Measurements from ENCODE around the gene ALK. TPM values are rescaled to one million over a fixed set of nuclear protein-coding genes. Genes with fewer than 3 reads are reported as not detected.

The ALK gene
- polyA plus RNA-seq, 3 donors: not detected

GRCh38 chr2:29278966-29279365 lies 642.4 kb downstream of the ALK start:
- peaks cover 0 to 6% (median 0%) of the 10 kb centered on the region in 7 donors for H3K9me3 Mint-ChIP-seq

GRCh38 chr2:29276151-29276550 lies 645.2 kb downstream of the ALK start:
- peaks cover 2 to 10% (median 4%) of the 10 kb centered on the region in 3 donors for H3K27me3 Mint-ChIP-seq (ENCODE audit: low read depth in 3 of 3)
- Histone ChIP-seq H2AFZ (ENCODE audit: insufficient read depth, low read depth, low read length, poor library complexity, severe bottlenecking) (no peak overlapping the region), H3K9me3 (replicated peaks in 1 of 2; ENCODE audit: control insufficient read depth in 1 of 2, insufficient read depth in 1 of 2, low read length in 2 of 2) (no peaks in the 10 kb centered on the region), H3K27ac (ENCODE audit: low read depth in 1 of 2, low read length in 2 of 2) (no peak overlapping the region), H3K36me3 (replicated peaks in 1 of 2; ENCODE audit: control insufficient read depth in 1 of 2, insufficient read depth in 2 of 2, low read length in 2 of 2) (no peaks in the 10 kb centered on the region), H4K20me1 (ENCODE audit: insufficient read depth, low read length) (no peaks in the 10 kb centered on the region), H3K9ac (ENCODE audit: insufficient read depth, low read length, poor library complexity, severe bottlenecking) (no peak overlapping the region), H3K4me2 (replicated peaks; ENCODE audit: extremely low read depth, low read length, poor library complexity, severe bottlenecking) (no peak overlapping the region), H3K27me3 (ENCODE audit: control insufficient read depth in 2 of 2, insufficient read depth in 2 of 2, low read length in 2 of 2) (no peaks in the 10 kb centered on the region), H3K4me1 (ENCODE audit: control insufficient read depth in 1 of 2, insufficient read depth in 2 of 2, low read length in 2 of 2) (no peaks in the 10 kb centered on the region), H3K4me3 (replicated peaks in 1 of 3; ENCODE audit: low read depth in 2 of 3, low read length in 3 of 3) (no peak overlapping the region), H3K79me2 (ENCODE audit: insufficient read depth, low read length) (no peaks in the 10 kb centered on the region)
- no peaks in the 10 kb centered on the region for H3K36me3 Mint-ChIP-seq
- no peak for TF ChIP-seq CTCF (IDR thresholded peaks at IDR 0.05)
- intact Hi-C loops (cut with micrococcal nuclease): no loop called here
- 63% methylated on average over 2 of the region's 3 CpGs for WGBS (ENCODE audit: insufficient coverage)
- H3K27ac Mint-ChIP-seq: no peak overlapping the region
- DNase-seq: no peak
- H3K4me1 Mint-ChIP-seq: peaks cover 7% of the 10 kb centered on the region
- H3K4me3 Mint-ChIP-seq: no peak overlapping the region
- H3K9me3 Mint-ChIP-seq: peaks cover 0 to 6% (median 0%) of the 10 kb centered on the region in 7 donors

More at GRCh38 chr2:29278966-29279365, 642.4 kb downstream of the ALK start:
- Mint-ChIP-seq H3K4me3 (no peak overlapping the region), H3K36me3 (no peaks in the 10 kb centered on the region), H3K4me1 (no peaks in the 10 kb centered on the region), H3K27me3 (ENCODE audit: low read depth in 3 of 3) (peaks cover 0 to 7% (median 4%) of the 10 kb centered on the region in 3 donors), H3K27ac (no peak overlapping the region)
- no peaks in the 10 kb centered on the region for H4K20me1 ChIP-seq (ENCODE audit: insufficient read depth, low read length)
- H3K9me3 ChIP-seq (replicated peaks in 1 of 2; ENCODE audit: control insufficient read depth in 1 of 2, insufficient read depth in 1 of 2, low read length in 2 of 2): no peaks in the 10 kb centered on the region
- H3K27ac ChIP-seq (ENCODE audit: low read depth in 1 of 2, low read length in 2 of 2): no peak overlapping the region
- no peaks in the 10 kb centered on the region for H3K4me1 ChIP-seq (ENCODE audit: control insufficient read depth in 1 of 2, insufficient read depth in 2 of 2, low read length in 2 of 2)
- DNase-seq: no peak
- H3K79me2 ChIP-seq (ENCODE audit: insufficient read depth, low read length): no peaks in the 10 kb centered on the region
- no peak for TF ChIP-seq CTCF (IDR thresholded peaks at IDR 0.05)
- no peak overlapping the region for H3K4me3 ChIP-seq (replicated peaks in 1 of 3; ENCODE audit: low read depth in 2 of 3, low read length in 3 of 3)
- 98% methylated on average over 5 of the region's 9 CpGs for WGBS (ENCODE audit: insufficient coverage)
- intact Hi-C loops (cut with micrococcal nuclease): no loop called here
- H3K36me3 ChIP-seq (replicated peaks in 1 of 2; ENCODE audit: control insufficient read depth in 1 of 2, insufficient read depth in 2 of 2, low read length in 2 of 2): no peaks in the 10 kb centered on the region
- no peaks in the 10 kb centered on the region for H3K27me3 ChIP-seq (ENCODE audit: control insufficient read depth in 2 of 2, insufficient read depth in 2 of 2, low read length in 2 of 2)
- no peak overlapping the region for H3K4me2 ChIP-seq (replicated peaks; ENCODE audit: extremely low read depth, low read length, poor library complexity, severe bottlenecking)
- H3K9ac ChIP-seq (ENCODE audit: insufficient read depth, low read length, poor library complexity, severe bottlenecking): no peak overlapping the region
- H2AFZ ChIP-seq (ENCODE audit: insufficient read depth, low read depth, low read length, poor library complexity, severe bottlenecking): no peak overlapping the region

All from CD14-positive monocyte (primary cell).